Central memory CD8-positive, alpha-beta T cell (primary cell): ENCODE measurements around the gene LRTM2.

Source experiments
- ATAC-seq: fragments of 150-1000 bp; cut with Tn5 transposase; replicated peaks from 2 replicates; pipeline ENCODE4 v1.10.0; 2022; ENCODE audit warnings: mild to moderate bottlenecking, moderate FRiP score, moderate number of reproducible peaks; ENCODE audit not compliant: poor library complexity, severe bottlenecking; ENCODE audit errors: extremely low read depth
- DNase-seq, 2 donors: peaks; one replicate each; pipeline ENCODE4 v3.0.0; 2021; ENCODE audit warnings: low spot score in 2 of 2
- H3K27ac Mint-ChIP-seq: one replicate; pipeline ENCODE4 v1.8.0; 2022; ENCODE audit warnings: low read depth, mild to moderate bottlenecking, moderate library complexity, mixed read lengths
- H3K27me3 Mint-ChIP-seq: one replicate; pipeline ENCODE4 v1.8.0; 2022; ENCODE audit warnings: mixed read lengths
- H3K36me3 Mint-ChIP-seq: one replicate; pipeline ENCODE4 v1.8.0; 2022; ENCODE audit warnings: mild to moderate bottlenecking, moderate library complexity, mixed read lengths; ENCODE audit not compliant: insufficient read depth
- H3K4me1 Mint-ChIP-seq: one replicate; pipeline ENCODE4 v1.8.0; 2022; ENCODE audit warnings: mixed read lengths
- H3K4me3 Mint-ChIP-seq: one replicate; pipeline ENCODE4 v1.8.0; 2022; ENCODE audit warnings: mild to moderate bottlenecking, moderate library complexity, mixed read lengths
- H3K9me3 Mint-ChIP-seq: one replicate; pipeline ENCODE4 v1.8.0; 2022; ENCODE audit warnings: mixed read lengths

LRTM2 gene

DNA sequence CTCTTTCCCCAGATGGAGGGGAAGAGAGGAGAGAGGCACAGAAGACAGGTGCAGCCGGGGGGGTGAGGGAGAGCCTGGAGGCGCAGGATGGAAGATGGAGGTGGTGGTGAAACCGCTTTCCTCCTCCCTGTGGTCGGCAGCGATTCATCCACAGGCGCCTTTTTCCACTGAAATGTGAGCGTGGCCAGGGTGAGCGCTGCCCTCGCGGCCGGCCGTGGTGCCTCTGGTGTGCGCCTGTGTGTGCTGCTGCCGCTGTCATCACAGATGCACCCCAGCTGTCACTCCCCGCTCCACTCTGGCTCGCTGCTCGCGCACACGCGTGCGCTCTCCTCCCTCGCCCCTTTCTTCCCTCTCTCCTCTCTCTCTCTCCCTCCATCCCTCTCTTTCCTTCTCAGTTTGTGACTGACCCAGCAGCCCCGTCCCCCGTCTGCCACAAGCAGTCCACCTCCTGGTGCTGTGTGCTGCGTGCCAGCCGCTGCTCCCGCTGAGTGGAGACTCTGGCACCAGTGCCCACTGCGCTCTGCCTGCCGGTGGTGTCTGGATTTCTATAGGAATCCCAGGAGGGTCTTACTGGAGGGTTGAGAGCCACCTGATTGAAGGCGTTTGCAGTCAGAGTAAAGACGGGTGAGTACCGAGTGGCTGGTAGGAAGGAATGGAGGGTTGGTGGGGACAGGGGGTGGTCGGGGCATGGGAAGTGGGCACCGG lies at the start of gene LRTM2:
TSS of gene LRTM2 (plus strand) at position 375 of the 705 bp plus-strand sequence. CDS start 7,584 bp downstream, outside the sequence.
- H3K36me3 Mint-ChIP-seq: no peaks in the 10 kb centered on the region
- no peak within 1 kb of the TSS for H3K4me3 Mint-ChIP-seq
- ATAC-seq: no peak
- no peak for DNase-seq
- H3K27ac Mint-ChIP-seq: no peak within 1 kb of the TSS
- no peaks in the 10 kb centered on the region for H3K9me3 Mint-ChIP-seq
- H3K27me3 Mint-ChIP-seq: peaks cover 65% of the 10 kb centered on the region
- H3K4me1 Mint-ChIP-seq: peaks cover 5% of the 10 kb centered on the region

- H3K4me3 Mint-ChIP-seq: no peak overlapping the region
- H3K4me1 Mint-ChIP-seq: peaks cover 25% of the 10 kb centered on the region
- peaks cover 14% of the 10 kb centered on the region for H3K36me3 Mint-ChIP-seq
- no peak for DNase-seq
- no peak overlapping the region for H3K27ac Mint-ChIP-seq
- no peaks in the 10 kb centered on the region for H3K9me3 Mint-ChIP-seq
- no peaks in the 10 kb centered on the region for H3K27me3 Mint-ChIP-seq
- no peak for ATAC-seq
Measured at GRCh38 chr12:1773937-1774655, 46.3 kb upstream of the LRTM2 start.

- H3K36me3 Mint-ChIP-seq: peaks cover 18% of the 10 kb centered on the region
- DNase-seq (no peak), ATAC-seq (no peak)
- no peaks in the 10 kb centered on the region for H3K9me3 Mint-ChIP-seq
- no peak overlapping the region for H3K4me3 Mint-ChIP-seq
- peaks cover 21% of the 10 kb centered on the region for H3K4me1 Mint-ChIP-seq
- no peaks in the 10 kb centered on the region for H3K27me3 Mint-ChIP-seq
- H3K27ac Mint-ChIP-seq: peak overlapping the region; percentile 29
Measured at GRCh38 chr12:1776170-1776921, 44.0 kb upstream of the LRTM2 start.

GRCh38 chr12:1777798-1778197 lies 42.6 kb upstream of the LRTM2 start:
- Mint-ChIP-seq H3K27ac (no peak overlapping the region), H3K4me1 (peaks cover 21% of the 10 kb centered on the region), H3K27me3 (no peaks in the 10 kb centered on the region), H3K4me3 (no peak overlapping the region), H3K9me3 (no peaks in the 10 kb centered on the region), H3K36me3 (peaks cover 22% of the 10 kb centered on the region)
- no peak for ATAC-seq
- DNase-seq: no peak

GRCh38 chr12:1778911-1779310 lies 41.5 kb upstream of the LRTM2 start:
- DNase-seq: no peak
- ATAC-seq: no peak
- H3K9me3 Mint-ChIP-seq: no peaks in the 10 kb centered on the region
- peaks cover 18% of the 10 kb centered on the region for H3K36me3 Mint-ChIP-seq
- no peaks in the 10 kb centered on the region for H3K27me3 Mint-ChIP-seq
- no peak overlapping the region for H3K4me3 Mint-ChIP-seq
- H3K4me1 Mint-ChIP-seq: peaks cover 16% of the 10 kb centered on the region
- H3K27ac Mint-ChIP-seq: no peak overlapping the region

DNA sequence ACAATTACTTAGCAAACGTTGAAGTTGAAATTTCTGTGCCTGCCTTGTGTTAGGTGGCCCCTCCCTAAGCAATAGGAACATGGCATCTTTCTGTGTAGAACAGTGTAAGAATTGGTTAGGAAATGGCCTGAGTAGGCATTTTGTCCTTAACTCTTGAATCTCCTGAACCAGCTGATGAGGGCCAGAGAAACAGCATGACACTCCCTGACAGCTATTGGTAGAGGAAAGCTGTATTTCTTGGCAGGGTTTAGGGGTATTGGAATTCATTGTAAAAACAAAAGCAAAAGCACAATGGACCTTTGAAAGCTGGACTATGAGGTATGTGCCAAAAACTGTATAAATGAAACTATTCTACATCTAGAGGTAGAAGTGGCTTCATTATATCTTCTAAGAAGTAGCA lies 40.6 kb upstream of the LRTM2 start:
- H3K4me1 Mint-ChIP-seq: peaks cover 16% of the 10 kb centered on the region
- no peaks in the 10 kb centered on the region for H3K9me3 Mint-ChIP-seq
- H3K27ac Mint-ChIP-seq: no peak overlapping the region
- ATAC-seq: no peak
- H3K4me3 Mint-ChIP-seq: no peak overlapping the region
- no peak for DNase-seq
- H3K27me3 Mint-ChIP-seq: no peaks in the 10 kb centered on the region
- peaks cover 18% of the 10 kb centered on the region for H3K36me3 Mint-ChIP-seq

DNA sequence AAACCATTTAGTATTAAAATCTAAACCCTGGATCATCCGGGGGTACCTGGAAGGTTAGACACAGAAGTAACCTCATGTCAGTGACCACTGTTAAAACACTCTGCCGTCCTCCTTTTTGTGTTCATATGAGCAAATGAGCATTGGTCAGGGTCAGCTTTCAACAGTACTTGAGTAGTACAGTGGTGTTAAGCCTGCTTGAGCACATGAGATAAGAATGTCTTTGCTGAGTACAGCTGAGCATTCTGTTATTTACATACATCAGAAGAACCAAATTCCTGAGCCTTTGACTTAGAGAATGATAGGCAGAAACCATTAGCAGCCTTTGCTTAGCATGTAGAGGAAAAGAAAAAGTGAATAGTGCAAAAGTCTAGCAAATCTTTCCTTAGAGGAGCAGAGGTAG lies 38.6 kb upstream of the LRTM2 start:
- Mint-ChIP-seq H3K9me3 (no peaks in the 10 kb centered on the region), H3K27ac (peak overlapping the region; percentile 22), H3K4me3 (no peak overlapping the region), H3K27me3 (no peaks in the 10 kb centered on the region), H3K4me1 (peaks cover 5% of the 10 kb centered on the region), H3K36me3 (peaks cover 25% of the 10 kb centered on the region)
- DNase-seq (no peak), ATAC-seq (no peak)

DNA sequence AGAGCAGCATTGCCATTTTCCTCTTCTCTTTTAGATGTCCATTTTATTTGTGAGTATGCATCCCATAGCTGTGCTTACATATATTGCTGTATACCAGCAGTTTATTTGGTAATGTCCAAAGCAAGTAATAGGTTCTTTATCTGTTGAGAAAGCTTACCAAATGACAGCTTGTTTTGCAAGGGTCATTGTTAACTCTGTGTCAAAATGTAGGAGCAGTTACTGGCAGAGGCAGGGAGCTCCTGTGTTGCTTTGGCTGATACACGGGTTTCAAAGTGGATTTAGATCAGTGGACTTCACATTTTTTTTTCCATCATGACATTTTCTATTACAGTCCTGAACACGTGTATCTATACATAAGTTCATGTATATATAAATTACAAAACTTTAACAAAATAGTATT lies 38.1 kb upstream of the LRTM2 start:
- DNase-seq (no peak), ATAC-seq (no peak)
- no peaks in the 10 kb centered on the region for H3K27me3 Mint-ChIP-seq
- peaks cover 25% of the 10 kb centered on the region for H3K36me3 Mint-ChIP-seq
- H3K27ac Mint-ChIP-seq: peak overlapping the region; percentile 22
- H3K4me3 Mint-ChIP-seq: no peak overlapping the region
- H3K4me1 Mint-ChIP-seq: peaks cover 5% of the 10 kb centered on the region
- no peaks in the 10 kb centered on the region for H3K9me3 Mint-ChIP-seq

DNA sequence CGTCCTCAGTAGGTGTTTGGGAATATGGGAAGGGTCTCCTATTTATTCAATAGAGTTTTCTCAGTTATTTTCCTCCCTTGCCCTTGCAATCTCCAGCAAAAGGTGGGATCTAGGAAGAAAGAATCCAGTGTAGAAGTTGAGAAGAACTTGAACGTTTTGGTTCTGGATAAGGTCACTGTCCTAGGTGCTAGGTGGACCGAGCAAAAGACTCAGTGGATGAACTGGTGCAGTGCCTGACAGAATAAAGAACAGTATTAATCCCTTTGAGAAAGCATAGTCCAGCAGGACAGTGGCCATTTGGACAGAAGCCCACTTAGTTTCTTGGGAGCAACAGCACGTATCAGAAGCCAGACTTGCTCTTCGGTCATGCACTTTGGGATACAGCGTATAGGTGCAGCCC lies 32.7 kb upstream of the LRTM2 start:
- Mint-ChIP-seq H3K27ac (no peak overlapping the region), H3K4me3 (no peak overlapping the region), H3K36me3 (peaks cover 7% of the 10 kb centered on the region), H3K27me3 (no peaks in the 10 kb centered on the region), H3K9me3 (no peaks in the 10 kb centered on the region), H3K4me1 (peaks cover 21% of the 10 kb centered on the region)
- no peak for DNase-seq
- ATAC-seq: no peak

DNA sequence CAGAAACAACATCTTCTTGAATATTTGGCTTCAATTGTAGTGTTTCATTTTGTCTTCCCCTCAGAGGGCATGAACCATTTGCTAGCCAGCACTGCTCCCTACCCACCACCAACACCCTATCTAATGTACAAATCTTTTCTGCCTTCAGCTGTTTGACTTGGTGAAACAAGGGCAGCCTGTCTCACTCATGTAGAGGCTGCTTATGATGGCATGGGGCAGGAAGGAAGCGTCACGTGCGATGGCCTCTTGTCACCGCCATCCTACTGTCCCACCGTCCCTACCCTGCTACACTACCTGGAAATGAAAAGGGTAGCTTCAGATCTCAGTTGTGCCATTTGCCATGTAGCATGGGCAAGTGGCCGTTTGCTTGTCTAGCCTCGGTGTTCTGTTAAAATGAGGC lies 29.9 kb upstream of the LRTM2 start:
- DNase-seq: no peak
- no peaks in the 10 kb centered on the region for H3K9me3 Mint-ChIP-seq
- no peaks in the 10 kb centered on the region for H3K27me3 Mint-ChIP-seq
- H3K27ac Mint-ChIP-seq: no peak overlapping the region
- H3K36me3 Mint-ChIP-seq: peaks cover 3% of the 10 kb centered on the region
- H3K4me1 Mint-ChIP-seq: peaks cover 17% of the 10 kb centered on the region
- H3K4me3 Mint-ChIP-seq: no peak overlapping the region
- ATAC-seq: no peak

GRCh38 chr12:1791104-1791841 lies 29.1 kb upstream of the LRTM2 start:
- no peaks in the 10 kb centered on the region for H3K27me3 Mint-ChIP-seq
- DNase-seq: peak in 1 of 2 donors; percentile 65
- H3K9me3 Mint-ChIP-seq: no peaks in the 10 kb centered on the region
- H3K4me3 Mint-ChIP-seq: no peak overlapping the region
- ATAC-seq: peak; percentile 30
- peaks cover 3% of the 10 kb centered on the region for H3K36me3 Mint-ChIP-seq
- peak overlapping the region; percentile 29 for H3K27ac Mint-ChIP-seq
- H3K4me1 Mint-ChIP-seq: peaks cover 21% of the 10 kb centered on the region

- Mint-ChIP-seq H3K4me1 (peaks cover 21% of the 10 kb centered on the region), H3K9me3 (no peaks in the 10 kb centered on the region), H3K27me3 (no peaks in the 10 kb centered on the region), H3K27ac (no peak overlapping the region), H3K36me3 (peaks cover 3% of the 10 kb centered on the region), H3K4me3 (no peak overlapping the region)
- ATAC-seq (no peak), DNase-seq (no peak)
Measured at GRCh38 chr12:1792406-1792805, 28.0 kb upstream of the LRTM2 start.
